Measurements from ENCODE around the gene BIK. TPM values are rescaled to one million over a fixed set of nuclear protein-coding genes. Genes with fewer than 3 reads are reported as not detected.

BIK gene
- total RNA-seq, 1 donor from 2014 or later, result not detected

GRCh38 chr22:43166132-43166930 lies 55.8 kb downstream of the BIK start:
- Histone ChIP-seq H3K4me1 (no peaks in the 10 kb centered on the region), H3K4me3 (no peak overlapping the region), H3K9me3 (no peaks in the 10 kb centered on the region), H3K27me3 (no peaks in the 10 kb centered on the region), H3K36me3 (peaks cover 28 to 47% of the 10 kb centered on the region in 2 donors), H3K27ac (no peak overlapping the region)
- TF ChIP-seq CTCF (IDR thresholded peaks at IDR 0.05), result no peak
- intact Hi-C loops (cut with DNase I), result no loop called here
- DNase-seq (ENCODE audit: low spot score in 2 of 2), result no peak

- no peaks in the 10 kb centered on the region for H3K27me3 ChIP-seq
- H3K27ac ChIP-seq, result no peak overlapping the region
- peaks cover 34 to 52% of the 10 kb centered on the region in 2 donors for H3K36me3 ChIP-seq
- no peak for DNase-seq (ENCODE audit: low spot score in 2 of 2)
- H3K9me3 ChIP-seq, result no peaks in the 10 kb centered on the region
- H3K4me1 ChIP-seq, result no peaks in the 10 kb centered on the region
- H3K4me3 ChIP-seq, result no peak overlapping the region
- intact Hi-C loops (cut with DNase I), result no loop called here
- no peak for TF ChIP-seq CTCF (IDR thresholded peaks at IDR 0.05)
These were observed 56.5 kb downstream of the BIK start for GRCh38 chr22:43167001-43167589.

- intact Hi-C loops (cut with DNase I), result no loop called here
- Histone ChIP-seq H3K27me3 (no peaks in the 10 kb centered on the region), H3K4me3 (no peak overlapping the region), H3K9me3 (no peaks in the 10 kb centered on the region), H3K36me3 (peaks cover 39 to 48% of the 10 kb centered on the region in 2 donors), H3K4me1 (no peaks in the 10 kb centered on the region), H3K27ac (peak overlapping the region; percentile 1 to 7)
- no peak for TF ChIP-seq CTCF (IDR thresholded peaks at IDR 0.05)
- DNase-seq (ENCODE audit: low spot score in 2 of 2), result no peak
These were observed 58.1 kb downstream of the BIK start for GRCh38 chr22:43168471-43169309.

GRCh38 chr22:43169310-43170130 lies 59.0 kb downstream of the BIK start:
- intact Hi-C loops (cut with DNase I), result no loop called here
- no peaks in the 10 kb centered on the region for H3K9me3 ChIP-seq
- no peak overlapping the region for H3K4me3 ChIP-seq
- DNase-seq (ENCODE audit: low spot score in 2 of 2), result no peak
- peaks cover 48 to 55% of the 10 kb centered on the region in 2 donors for H3K36me3 ChIP-seq
- H3K27me3 ChIP-seq, result no peaks in the 10 kb centered on the region
- H3K27ac ChIP-seq, result no peak overlapping the region
- TF ChIP-seq CTCF (IDR thresholded peaks at IDR 0.05), result no peak
- no peaks in the 10 kb centered on the region for H3K4me1 ChIP-seq

GRCh38 chr22:43170131-43170480 lies 59.6 kb downstream of the BIK start:
- H3K4me3 ChIP-seq, result no peak overlapping the region
- intact Hi-C loops (cut with DNase I), result no loop called here
- H3K27ac ChIP-seq, result no peak overlapping the region
- no peak for TF ChIP-seq CTCF (IDR thresholded peaks at IDR 0.05)
- no peaks in the 10 kb centered on the region for H3K27me3 ChIP-seq
- H3K36me3 ChIP-seq, result peaks cover 50 to 57% of the 10 kb centered on the region in 2 donors
- no peaks in the 10 kb centered on the region for H3K9me3 ChIP-seq
- H3K4me1 ChIP-seq, result no peaks in the 10 kb centered on the region
- no peak for DNase-seq (ENCODE audit: low spot score in 2 of 2)
